NCI-H446 treated with DMSO at 0.1 percent for 48 hours (cell line): ENCODE data around the gene PPIB.

Source experiments
- DNase-seq: peaks from one replicate; lab custom pipeline; 2025; lab: John Stamatoyannopoulos, UW

Gene PPIB

DNA sequence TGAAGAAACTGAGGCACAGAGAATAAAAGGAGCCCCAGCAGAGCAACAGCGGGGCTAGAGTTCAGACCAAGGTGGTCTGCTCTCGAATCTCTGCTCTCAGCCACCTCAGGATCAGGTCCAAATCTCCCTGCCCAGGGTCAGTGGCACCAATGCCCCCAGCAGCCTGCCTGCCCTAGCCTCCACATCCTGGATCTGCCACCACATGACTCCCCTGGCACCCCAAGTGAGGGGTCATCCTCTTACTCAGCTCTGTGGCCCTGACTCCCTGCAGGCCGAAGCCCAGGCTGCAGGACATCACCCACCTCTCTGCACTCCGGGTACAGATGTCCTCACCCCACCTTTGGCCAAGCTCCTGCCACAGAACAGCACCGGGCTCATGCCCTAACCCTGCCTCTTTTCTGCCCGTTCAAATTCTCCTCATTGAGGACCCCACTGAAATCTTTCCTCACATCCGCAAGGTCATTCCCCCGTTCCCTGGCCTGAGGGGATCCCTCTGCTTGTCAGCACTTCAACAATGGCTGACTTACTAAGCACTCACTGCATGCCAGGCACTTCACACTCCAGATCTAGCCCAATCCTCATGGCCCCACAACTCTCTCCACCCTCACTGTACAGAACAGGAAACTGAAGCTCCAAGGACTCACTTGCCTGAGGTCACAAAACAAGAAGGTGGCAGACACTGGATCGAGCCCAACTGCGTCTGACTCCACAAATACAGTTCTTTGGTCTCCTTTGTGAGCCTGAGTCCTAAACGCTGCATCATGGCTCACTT is 4.3 kb downstream of the PPIB start:
- DNase-seq, result no peak

DNA sequence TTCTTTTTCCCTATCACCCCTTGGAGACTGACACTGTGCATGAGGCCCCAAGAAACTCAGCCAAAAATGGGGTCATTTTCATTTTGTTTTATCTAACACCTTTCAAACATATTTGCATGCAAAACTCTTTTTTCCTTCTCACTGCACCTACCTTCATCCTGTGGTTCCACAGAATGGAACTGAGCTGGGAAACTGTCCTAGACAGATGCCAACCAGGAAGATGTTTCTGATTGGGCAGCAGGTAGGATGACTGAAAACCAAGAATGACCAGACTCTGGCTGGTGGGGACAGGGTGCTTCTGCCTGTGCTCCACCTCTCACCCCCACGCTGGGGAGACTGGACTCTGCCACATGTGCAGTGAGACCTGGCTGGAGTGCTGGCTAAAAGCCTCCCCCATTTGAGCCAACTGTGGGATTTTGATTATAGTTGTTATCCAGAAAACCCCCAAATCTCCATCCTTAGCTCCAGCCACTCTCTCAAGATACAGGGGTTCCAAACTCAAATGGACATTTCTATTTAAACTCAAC is 5.2 kb downstream of the PPIB start:
- DNase-seq, result no peak

DNA sequence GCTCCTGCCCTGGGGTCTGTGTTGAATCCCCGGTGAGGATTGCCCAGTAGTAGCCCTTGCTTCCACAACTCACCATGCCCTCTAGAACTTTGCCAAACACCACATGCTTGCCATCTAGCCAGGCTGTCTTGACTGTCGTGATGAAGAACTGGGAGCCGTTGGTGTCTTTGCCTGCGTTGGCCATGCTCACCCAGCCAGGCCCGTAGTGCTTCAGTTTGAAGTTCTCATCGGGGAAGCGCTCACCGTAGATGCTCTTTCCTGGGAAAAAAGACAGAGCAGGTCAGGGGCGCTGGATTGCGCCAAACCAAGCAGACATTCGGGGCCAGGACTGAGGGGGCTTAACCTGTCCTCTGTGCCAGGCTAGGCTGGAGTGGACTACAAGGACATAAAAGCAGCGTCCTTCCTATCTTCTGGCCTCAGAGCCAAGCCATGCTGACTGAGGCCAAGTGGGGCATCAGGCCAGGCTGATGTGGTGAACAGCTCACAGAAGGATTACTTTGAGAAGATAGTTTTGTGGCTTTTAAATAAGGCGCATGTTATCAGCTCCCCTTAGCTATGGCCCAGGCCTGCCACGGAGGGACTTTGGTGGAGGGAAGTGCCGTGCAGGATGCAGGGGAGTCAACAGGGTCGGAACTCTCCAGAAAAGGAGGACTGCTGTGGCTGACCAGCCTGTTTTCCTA is 6.0 kb downstream of the PPIB start:
- no peak for DNase-seq

DNA sequence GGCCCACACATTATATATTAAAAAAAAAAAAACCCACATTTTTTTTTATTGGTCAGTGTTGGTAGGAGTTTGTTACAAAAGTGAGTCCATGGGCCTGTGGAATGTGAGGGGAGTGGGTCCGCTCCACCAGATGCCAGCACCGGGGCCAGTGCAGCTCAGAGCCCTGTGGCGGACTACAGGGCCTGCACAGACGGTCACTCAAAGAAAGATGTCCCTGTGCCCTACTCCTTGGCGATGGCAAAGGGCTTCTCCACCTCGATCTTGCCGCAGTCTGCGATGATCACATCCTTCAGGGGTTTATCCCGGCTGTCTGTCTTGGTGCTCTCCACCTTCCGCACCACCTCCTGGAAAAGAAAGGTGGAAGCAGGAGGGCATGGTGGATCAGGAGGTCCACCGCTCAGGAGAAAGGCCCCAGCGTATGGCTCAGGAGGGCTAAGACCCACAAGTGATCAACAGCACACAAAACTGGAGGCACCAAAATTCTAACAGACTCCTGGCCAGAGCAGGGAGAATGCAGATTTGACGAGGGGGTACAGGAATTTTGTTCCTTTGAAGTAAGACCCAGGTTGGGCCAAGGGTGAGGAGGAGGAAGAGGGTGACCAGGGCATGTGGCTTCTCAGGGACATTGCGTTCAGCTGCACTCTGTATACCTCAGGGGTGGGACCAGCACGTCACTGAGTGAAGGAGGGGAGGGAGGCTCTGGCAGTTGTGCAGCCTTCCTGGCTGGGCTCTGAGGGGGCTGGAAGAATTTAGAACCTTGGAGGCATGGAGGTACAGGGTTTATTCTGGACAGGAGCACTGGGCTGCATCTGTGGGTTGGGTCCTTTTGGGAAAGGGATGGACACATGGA is 6.8 kb downstream of the PPIB start:
- no peak for DNase-seq

GRCh38 chr15:64153480-64154367 is 9.1 kb downstream of the PPIB start:
- DNase-seq, result peak; percentile 54

DNA sequence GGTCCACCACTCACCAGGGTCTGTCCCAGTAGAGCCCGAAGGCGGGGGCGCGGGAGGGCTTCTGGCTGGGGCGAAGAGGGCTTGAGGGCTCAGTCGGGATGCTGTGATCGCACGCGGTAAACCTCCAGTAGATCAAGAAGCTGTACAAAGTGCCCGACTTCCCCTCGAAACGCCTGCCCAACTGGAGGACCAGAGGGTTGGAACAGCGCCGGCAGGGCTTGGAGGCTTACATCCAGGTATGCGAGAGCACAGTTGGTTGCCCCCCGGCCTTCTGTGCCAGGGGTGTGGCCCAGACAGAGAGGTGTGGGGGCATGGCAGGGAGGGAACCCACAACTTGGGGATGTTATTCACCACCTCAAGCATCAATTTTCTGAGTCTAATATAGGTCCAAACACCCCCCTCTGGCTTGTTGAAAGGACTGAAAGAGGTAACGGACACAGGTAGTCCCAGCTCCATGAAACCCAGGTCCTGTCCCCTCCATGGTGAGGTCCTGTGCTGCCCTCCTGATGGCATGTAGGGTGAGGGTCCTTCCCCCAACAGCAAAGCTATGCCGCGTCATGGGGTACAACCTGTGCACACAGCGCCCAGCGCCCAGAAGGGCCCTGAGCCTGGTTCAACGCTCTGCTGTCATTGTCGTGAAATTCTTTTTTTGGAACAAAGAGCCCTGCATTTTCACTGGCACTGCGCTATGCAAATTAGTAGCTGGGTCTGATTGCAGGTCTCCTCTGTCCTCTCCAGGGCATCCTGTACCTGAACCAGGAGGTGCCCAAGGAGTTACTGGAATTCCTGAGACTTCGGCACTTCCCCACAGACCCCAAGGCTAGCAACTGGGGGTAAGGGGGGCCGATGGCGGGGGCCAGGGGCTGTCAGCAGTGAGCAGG is 10.1 kb downstream of the PPIB start:
- no peak for DNase-seq

- DNase-seq, result no peak
Measured at GRCh38 chr15:64151727-64152506, 10.9 kb downstream of the PPIB start, which contains the start of gene SNX22. Gene SNX22 (plus strand): TSS chr15:64151731. CDS start chr15:64151776, 45 bp downstream.

GRCh38 chr15:64149893-64150578 is 12.8 kb downstream of the PPIB start:
- DNase-seq, result no peak

- no peak for DNase-seq
Measured at GRCh38 chr15:64149424-64149823, 13.4 kb downstream of the PPIB start.

GRCh38 chr15:64148581-64148980 is 14.2 kb downstream of the PPIB start:
- no peak for DNase-seq

GRCh38 chr15:64148168-64148567 is 14.7 kb downstream of the PPIB start:
- DNase-seq, result no peak

- no peak for DNase-seq
Measured at GRCh38 chr15:64146885-64147681, 15.7 kb downstream of the PPIB start.

DNA sequence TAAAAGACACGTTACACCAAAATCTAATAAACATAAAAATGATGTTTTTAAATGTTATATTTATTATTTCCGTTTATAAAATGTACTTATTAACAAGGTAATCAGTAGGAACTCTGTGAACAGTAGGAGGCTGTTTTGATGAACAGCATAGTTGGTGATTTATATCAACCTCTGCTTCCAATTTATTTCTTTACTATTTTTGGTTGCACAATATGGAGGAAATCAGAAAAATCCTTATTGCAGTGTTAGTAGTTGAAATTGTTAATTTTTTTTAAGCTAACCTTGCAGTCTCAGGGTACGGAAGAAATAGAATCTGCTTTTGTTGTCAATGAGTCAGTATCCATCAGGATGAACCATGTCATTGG is 16.3 kb downstream of the PPIB start:
- no peak for DNase-seq

DNA sequence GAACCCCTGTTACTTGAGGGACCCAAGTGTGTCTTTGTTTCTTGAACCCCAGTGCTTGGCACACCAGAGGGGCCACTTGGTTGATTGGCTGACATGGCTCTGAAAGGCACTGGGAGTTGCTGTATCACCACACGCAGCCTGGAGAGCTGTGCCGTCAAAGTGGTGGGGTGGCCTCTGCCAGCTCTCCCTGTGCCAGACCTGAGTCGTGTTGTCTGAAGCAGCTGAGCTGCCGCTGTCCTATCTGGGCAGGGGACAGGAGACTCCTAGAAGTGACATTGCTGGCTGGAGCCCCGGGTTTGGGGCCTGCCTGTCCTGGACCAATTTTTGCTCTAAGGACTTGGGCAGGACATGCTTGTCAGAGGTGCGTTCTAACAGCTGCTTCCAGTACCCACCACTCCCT is 16.8 kb downstream of the PPIB start:
- no peak for DNase-seq

GRCh38 chr15:64144565-64145281 is 18.1 kb downstream of the PPIB start:
- DNase-seq, result no peak

GRCh38 chr15:64144192-64144564 is 18.6 kb downstream of the PPIB start:
- DNase-seq, result no peak

GRCh38 chr15:64143276-64143675 is 19.5 kb downstream of the PPIB start:
- DNase-seq, result no peak
